Activated CD8-positive, alpha-beta memory T cell treated with anti-CD3 and anti-CD28 coated beads for 24 hours (primary cell): ENCODE data around the gene FYB2.
"Not testable (repeated sequence)": the region's sequence is repeated elsewhere in the genome, so short reads cannot be mapped to it uniquely, and the experiment has no call there.

Source experiments
- DNase-seq: peaks from one replicate; pipeline ENCODE4 v3.0.0-alpha.2; 2020

FYB2 gene

DNA sequence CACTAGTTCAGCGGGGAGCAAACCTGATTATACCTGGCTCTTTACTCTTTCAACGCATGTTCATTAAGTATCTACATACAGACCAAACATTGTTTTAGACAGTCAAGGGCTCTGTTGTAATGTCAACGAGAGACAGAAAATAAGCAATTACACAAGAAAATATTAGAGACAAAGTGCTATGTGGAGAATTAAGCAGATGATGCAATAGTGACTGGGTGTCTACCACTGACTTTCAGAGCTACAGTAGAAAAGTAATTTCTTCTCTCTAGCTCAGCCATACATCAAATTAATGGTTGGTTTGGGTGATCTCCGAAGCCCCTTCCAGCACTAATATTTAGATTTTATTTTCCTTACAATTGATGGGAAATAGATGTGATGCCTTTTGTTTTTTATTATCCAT, 23.3 kb downstream of the FYB2 start:
- DNase-seq = no peak

GRCh38 chr1:56790036-56790435, 29.2 kb downstream of the FYB2 start:
- DNase-seq = no peak

DNA sequence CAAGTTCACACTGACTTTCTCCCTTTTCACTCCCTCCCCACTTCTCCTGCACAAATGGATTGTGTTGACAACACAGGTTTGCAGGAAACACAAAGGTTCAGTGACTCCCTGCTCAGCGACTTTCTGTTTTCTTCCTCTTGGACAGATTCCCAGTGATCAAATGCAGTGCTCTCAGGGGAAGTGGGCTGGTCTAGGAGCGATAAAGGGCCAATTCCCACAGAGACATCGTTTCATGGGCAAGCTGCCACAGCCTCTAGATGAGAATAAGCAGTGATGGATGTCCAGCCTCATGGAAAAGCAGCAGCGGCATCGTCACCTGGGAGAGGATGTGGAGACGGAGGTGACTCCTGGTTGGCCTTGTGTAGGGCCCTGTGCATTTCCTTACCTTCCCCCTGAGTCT, 30.6 kb downstream of the FYB2 start:
- no peak for DNase-seq

GRCh38 chr1:56788102-56788501, 31.1 kb downstream of the FYB2 start:
- no peak for DNase-seq

GRCh38 chr1:56787330-56787729, 31.9 kb downstream of the FYB2 start:
- DNase-seq = no peak

DNA sequence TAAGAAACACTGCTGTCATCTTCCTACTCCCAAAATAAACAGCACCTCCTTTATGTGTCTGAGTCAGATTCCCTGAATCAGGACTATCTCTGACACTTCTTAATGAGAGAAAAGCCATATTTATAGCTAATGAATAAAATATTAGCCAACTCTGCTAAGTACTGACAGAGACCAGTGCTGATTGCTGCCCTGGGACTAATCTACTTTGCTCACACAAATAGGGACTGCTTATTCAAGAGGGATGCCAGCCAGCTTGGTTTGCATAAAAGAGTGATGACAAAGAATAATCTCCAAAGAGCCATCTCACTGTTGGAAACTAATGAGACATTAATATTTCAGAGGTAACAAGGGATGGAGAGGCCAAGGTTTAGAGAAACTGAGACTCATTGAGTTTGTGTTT, 36.4 kb downstream of the FYB2 start:
- DNase-seq = no peak

GRCh38 chr1:56780826-56781225, 38.4 kb downstream of the FYB2 start:
- DNase-seq = no peak

DNA sequence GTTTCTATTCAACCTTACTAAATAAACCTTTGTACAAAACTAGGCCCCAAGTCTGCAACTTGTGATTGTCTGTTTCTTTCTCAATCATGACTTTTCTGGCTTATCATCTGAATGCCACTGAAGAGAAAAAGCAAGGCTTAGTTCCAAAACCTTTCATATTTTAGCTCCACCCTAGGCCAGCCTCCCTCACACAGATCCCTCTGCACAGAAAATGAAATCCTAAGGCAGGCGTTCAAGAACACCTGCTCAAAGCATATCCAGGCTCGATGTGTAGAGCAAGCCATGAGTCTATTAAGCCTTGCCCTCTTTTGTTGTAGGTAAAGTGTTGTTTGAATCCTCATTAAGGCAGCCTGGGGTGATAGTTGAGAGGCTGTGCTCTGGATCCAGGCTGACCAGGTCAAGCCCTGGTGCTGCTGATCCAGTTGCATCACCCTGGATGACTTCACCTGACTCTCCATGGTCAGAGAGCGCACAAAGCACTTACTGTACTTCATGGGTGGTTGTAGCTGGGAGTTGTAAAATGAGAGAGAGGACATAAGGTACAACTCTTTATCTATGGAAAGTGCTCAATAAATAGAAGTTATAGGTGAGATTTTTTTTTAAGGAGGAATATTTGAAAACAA, 39.0 kb downstream of the FYB2 start:
- no peak for DNase-seq

GRCh38 chr1:56777972-56778371, 41.2 kb downstream of the FYB2 start:
- DNase-seq = no peak

DNA sequence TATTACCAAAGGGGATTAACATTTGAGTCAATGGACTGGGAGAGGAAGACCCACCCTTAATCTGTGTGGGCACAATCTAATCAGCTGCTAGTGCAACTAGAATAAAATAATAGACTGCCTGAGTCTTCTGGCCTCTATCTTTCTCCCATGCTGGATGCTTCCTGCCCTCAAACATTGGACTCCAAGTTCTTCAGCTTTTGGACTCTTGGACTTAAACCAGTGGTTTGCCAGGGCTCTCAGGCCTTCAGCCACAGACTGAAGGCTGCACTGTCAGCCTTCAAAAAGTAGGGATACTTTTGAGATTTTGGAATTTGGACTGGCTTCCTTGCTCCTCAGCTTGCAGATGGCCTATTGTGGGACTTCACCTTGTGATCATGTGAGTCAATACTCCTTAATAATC, 44.5 kb downstream of the FYB2 start:
- DNase-seq = not testable (repeated sequence)

GRCh38 chr1:56774067-56774609, 45.1 kb downstream of the FYB2 start:
- DNase-seq = no peak

DNA sequence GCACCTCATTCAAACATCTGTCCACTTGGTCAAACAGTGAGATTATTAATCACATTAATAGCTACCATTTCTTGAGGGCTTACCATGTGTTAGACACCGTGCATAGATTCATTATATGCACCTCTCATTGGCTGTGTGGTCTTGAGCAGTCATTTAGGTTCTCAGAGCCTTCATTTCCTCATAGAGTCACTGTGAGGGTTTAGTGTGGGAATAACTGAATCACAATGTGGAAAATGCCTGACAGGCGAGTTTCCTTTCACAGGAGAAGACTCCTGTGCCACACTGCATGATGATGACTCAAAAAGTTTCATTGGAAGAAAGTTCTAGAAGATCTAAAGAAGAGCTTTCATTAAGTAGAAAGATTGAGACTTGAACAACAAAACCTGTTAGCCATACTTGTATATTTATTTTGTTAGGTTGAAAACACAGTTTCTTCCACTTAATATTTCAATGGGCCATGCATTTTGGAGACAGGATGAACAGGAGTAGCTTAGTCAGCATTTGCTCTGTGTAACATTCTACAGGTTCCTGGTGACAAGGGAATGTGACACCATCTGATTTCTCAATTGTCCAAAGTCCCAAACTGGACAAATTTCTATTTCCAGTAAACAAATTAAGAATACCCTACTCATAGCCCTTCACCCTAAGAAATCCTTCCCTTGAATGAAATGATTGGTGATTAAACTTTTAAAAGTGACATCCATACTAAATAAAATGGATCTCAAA, 45.7 kb downstream of the FYB2 start:
- no peak for DNase-seq

- DNase-seq = no peak
Observed at GRCh38 chr1:56771717-56772116, 47.5 kb downstream of the FYB2 start.

- no peak for DNase-seq
Observed at GRCh38 chr1:56758794-56759193, 60.4 kb downstream of the FYB2 start.

GRCh38 chr1:56758135-56758534, 61.1 kb downstream of the FYB2 start:
- DNase-seq = no peak

DNA sequence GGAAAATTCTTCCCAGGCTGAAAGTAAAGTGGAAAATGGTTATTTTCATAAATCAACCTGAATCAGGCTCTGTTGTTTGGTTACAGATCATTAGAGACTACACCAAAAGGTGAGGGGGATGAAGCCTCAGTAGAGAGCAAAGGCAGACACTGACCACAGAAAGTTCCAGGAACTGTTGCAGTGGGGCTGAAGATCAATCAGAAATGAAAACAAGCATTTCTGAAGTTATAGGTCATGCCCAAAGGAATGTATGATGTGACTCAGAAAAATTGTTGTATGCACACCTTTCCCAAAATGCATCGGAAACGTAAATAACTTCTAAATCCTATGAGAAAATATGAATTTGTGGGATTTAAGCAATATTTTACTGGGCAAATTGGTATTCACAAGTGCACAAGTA, 63.3 kb downstream of the FYB2 start:
- DNase-seq = no peak

GRCh38 chr1:56754708-56755479, 64.3 kb downstream of the FYB2 start:
- no peak for DNase-seq

DNA sequence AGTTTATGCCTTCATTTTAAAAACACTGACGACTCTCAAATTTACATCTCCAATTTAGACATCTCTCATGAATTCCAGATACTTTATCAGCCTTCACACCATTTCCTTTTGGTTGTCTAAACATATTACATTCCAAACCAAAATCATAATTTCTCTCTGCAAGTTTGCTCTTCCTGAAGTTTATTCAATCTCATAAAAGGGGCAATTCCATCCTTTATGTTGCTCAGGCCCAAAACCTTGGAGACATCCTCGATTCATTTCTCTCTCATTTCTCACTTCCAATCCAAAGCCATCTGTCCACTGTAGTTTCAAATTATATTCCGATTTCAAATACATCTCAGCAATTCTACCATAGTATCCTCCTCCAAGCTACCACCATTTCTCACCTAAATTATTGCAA, 74.0 kb downstream of the FYB2 start:
- no peak for DNase-seq

DNA sequence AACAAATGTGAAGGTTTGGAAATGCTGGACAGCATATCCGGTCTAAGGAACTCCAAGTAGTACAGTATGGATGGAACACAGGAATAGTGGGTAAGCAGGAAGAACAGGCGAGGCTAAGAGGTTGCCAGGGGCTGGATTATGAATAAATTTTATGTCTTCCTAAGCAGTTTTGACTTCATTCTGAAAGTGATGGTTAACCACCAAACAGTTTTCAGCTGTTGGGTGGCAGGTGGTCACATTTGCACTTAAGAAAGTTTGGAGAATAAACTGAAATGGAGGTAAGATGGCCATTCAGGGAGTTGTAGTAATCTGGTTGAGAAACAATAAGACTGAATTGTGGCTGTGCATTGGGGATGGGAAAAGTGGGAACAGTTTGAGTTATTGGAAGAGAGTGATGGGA, 90.2 kb downstream of the FYB2 start:
- no peak for DNase-seq

- no peak for DNase-seq
Observed at GRCh38 chr1:56726706-56727105, 92.5 kb downstream of the FYB2 start.

- no peak for DNase-seq
Observed at GRCh38 chr1:56719171-56719570, 100.0 kb downstream of the FYB2 start.

GRCh38 chr1:56715156-56715555, 104.0 kb downstream of the FYB2 start:
- no peak for DNase-seq

- DNase-seq = no peak
Observed at GRCh38 chr1:56713112-56713511, 106.1 kb downstream of the FYB2 start.

DNA sequence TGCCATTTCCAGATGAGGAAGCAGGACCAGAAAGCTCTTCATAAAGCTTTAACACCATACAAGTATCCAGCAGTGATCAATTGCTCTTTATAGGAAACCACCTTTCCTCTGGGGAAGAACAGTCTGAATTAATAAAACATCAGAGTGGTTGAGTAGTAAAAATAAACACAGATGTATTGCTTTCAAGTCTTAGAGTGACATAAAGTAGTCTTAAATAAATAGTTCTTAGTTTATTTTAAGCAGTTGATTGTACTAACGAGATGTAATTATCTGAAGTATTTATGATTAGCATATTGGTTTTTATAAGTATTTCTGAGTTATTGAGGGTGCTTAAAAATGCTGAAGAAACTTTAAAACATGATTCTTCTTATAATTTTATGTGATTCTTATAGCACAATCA, 107.1 kb downstream of the FYB2 start:
- DNase-seq = no peak
